SU-DHL-6 (cell line): ENCODE results near the gene AXIN1.

Experiments used
- EZH2phosphoT487 ChIP-seq: fragments of 200-600 bp; sonication (generic), shearing (Covaris generic); conservative IDR thresholded peaks from 2 replicates; pipeline ENCODE4 v1.6.1; 2018; ENCODE audit warnings: mild to moderate bottlenecking, antibody characterized with exemption, low read length, moderate library complexity, mixed read lengths
- TF ChIP-seq, protein P1 (sequence below): fragments of 200-600 bp; sonication (generic); IDR thresholded peaks from one replicate; pipeline ENCODE4 v1.5.1; 2017; ENCODE audit warnings: antibody characterized with exemption, mild to moderate bottlenecking, low read length, moderate library complexity; ENCODE audit not compliant: insufficient read depth, poor library complexity, severe bottlenecking

- TF ChIP-seq, protein P1, sequence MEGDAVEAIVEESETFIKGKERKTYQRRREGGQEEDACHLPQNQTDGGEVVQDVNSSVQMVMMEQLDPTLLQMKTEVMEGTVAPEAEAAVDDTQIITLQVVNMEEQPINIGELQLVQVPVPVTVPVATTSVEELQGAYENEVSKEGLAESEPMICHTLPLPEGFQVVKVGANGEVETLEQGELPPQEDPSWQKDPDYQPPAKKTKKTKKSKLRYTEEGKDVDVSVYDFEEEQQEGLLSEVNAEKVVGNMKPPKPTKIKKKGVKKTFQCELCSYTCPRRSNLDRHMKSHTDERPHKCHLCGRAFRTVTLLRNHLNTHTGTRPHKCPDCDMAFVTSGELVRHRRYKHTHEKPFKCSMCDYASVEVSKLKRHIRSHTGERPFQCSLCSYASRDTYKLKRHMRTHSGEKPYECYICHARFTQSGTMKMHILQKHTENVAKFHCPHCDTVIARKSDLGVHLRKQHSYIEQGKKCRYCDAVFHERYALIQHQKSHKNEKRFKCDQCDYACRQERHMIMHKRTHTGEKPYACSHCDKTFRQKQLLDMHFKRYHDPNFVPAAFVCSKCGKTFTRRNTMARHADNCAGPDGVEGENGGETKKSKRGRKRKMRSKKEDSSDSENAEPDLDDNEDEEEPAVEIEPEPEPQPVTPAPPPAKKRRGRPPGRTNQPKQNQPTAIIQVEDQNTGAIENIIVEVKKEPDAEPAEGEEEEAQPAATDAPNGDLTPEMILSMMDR: no peak
- no peak for TF ChIP-seq EZH2phosphoT487
Measured at GRCh38 chr16:259226-259625, 93.3 kb downstream of the AXIN1 start.
